OCI-LY1 (cell line): ENCODE measurements around the gene ZNF90.
A peak's percentile ranks its signal among the peaks of the same experiment; 100 is the strongest.

ENCODE experiments used
- H2AFZ ChIP-seq: fragments of 200-600 bp; sonication (generic), shearing (Covaris generic); 2 replicates; pipeline ENCODE4 v1.6.0; 2014; ENCODE audit warnings: antibody characterized with exemption, mild to moderate bottlenecking, low read length
- H3F3A ChIP-seq: fragments of 200-600 bp; sonication (generic), shearing (Covaris generic); 2 replicates; pipeline ENCODE4 v1.6.0; 2014; ENCODE audit warnings: mild to moderate bottlenecking, antibody characterized with exemption, low read length, moderate library complexity; ENCODE audit not compliant: insufficient read depth
- H3K27ac ChIP-seq: fragments of 200-600 bp; sonication (generic); 2 replicates; pipeline ENCODE4 v1.5.1; 2014; ENCODE audit warnings: low read length, mixed run types, mild to moderate bottlenecking, low read depth; ENCODE audit not compliant: poor library complexity, severe bottlenecking
- H3K27me3 ChIP-seq: fragments of 200-600 bp; sonication (generic); 2 replicates; pipeline ENCODE4 v1.6.0; 2014; ENCODE audit warnings: antibody characterized with exemption, mild to moderate bottlenecking, low read length, moderate library complexity; ENCODE audit not compliant: insufficient read depth
- H3K36me3 ChIP-seq: fragments of 200-600 bp; sonication (generic); 2 replicates; pipeline ENCODE4 v1.6.1; 2014; ENCODE audit warnings: mild to moderate bottlenecking, antibody characterized with exemption, low read length, moderate library complexity, mixed read lengths; ENCODE audit not compliant: insufficient read depth
- H3K4me1 ChIP-seq: fragments of 200-600 bp; sonication (generic); 2 replicates; pipeline ENCODE4 v1.5.1; 2014; ENCODE audit warnings: mild to moderate bottlenecking, low read length, moderate library complexity; ENCODE audit not compliant: insufficient read depth, severe bottlenecking
- H3K4me2 ChIP-seq: fragments of 200-600 bp; sonication (generic), shearing (Covaris generic); 2 replicates; pipeline ENCODE4 v1.6.1; 2014; ENCODE audit warnings: low read length
- H3K4me3 ChIP-seq: fragments of 200-600 bp; sonication (generic); 2 replicates; pipeline ENCODE4 v1.5.1; 2014; ENCODE audit warnings: low read length, low read depth, mild to moderate bottlenecking, mixed read lengths; ENCODE audit not compliant: poor library complexity, severe bottlenecking
- H3K79me2 ChIP-seq: fragments of 200-600 bp; shearing (Covaris generic); 2 replicates; pipeline ENCODE4 v1.6.1; 2016; ENCODE audit warnings: mixed run types, low read length, mixed read lengths; ENCODE audit not compliant: insufficient read depth
- H3K9ac ChIP-seq: fragments of 200-600 bp; sonication (generic), shearing (Covaris generic); 2 replicates; pipeline ENCODE4 v1.6.1; 2014; ENCODE audit warnings: mild to moderate bottlenecking, low read length, mixed read lengths
- H3K9me2 ChIP-seq: fragments of 200-600 bp; sonication (generic), shearing (Covaris generic); 2 replicates; pipeline ENCODE4 v1.6.1; 2014; ENCODE audit warnings: low read depth, mild to moderate bottlenecking, low read length, mixed read lengths
- H3K9me3 ChIP-seq: fragments of 200-600 bp; shearing (Covaris generic); 2 replicates; pipeline ENCODE4 v1.6.1; 2014; ENCODE audit warnings: low read length, mixed read lengths
- H4K20me1 ChIP-seq: fragments of 200-600 bp; sonication (generic), shearing (Covaris generic); 2 replicates; pipeline ENCODE4 v1.6.0; 2016; ENCODE audit warnings: mild to moderate bottlenecking, low read length; ENCODE audit not compliant: insufficient read depth
- EZH2 ChIP-seq: fragments of 200-600 bp; sonication (generic), shearing (Covaris generic); IDR thresholded peaks from 2 replicates; pipeline ENCODE4 v1.8.0; 2017; ENCODE audit warnings: borderline replicate concordance, mixed run types, mild to moderate bottlenecking, antibody characterized with exemption, low read length, moderate library complexity, mixed read lengths
- TF ChIP-seq, protein P1 (sequence below): fragments of 200-600 bp; sonication (generic), shearing (Covaris generic); IDR thresholded peaks from 2 replicates; pipeline ENCODE4 v1.5.1; 2017; ENCODE audit warnings: mild to moderate bottlenecking, antibody characterized with exemption, low read length, moderate library complexity, mixed read lengths

The ZNF90 gene

DNA sequence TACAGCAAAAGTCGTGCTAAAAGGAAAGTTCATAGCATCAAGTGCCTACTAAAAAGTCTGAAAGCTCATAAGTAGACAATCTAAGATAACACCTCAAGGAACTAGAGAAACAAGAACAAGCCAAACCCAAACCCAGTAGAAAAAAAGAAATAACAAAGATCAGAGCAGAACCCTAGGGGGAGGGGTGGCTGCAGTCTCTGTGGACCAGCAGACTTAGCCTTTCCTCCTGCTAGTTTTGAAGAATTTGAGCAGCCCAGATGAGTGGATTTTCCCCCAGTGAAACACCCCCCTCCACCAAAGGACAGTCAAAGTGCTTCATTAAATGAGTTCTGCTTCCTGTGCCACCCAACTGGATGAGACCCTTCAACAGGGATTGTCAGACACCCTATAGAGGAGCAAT, 86.7 kb downstream of the ZNF90 start:
- no peaks in the 10 kb centered on the region for H3K79me2 ChIP-seq
- no peaks in the 10 kb centered on the region for H3F3A ChIP-seq

DNA sequence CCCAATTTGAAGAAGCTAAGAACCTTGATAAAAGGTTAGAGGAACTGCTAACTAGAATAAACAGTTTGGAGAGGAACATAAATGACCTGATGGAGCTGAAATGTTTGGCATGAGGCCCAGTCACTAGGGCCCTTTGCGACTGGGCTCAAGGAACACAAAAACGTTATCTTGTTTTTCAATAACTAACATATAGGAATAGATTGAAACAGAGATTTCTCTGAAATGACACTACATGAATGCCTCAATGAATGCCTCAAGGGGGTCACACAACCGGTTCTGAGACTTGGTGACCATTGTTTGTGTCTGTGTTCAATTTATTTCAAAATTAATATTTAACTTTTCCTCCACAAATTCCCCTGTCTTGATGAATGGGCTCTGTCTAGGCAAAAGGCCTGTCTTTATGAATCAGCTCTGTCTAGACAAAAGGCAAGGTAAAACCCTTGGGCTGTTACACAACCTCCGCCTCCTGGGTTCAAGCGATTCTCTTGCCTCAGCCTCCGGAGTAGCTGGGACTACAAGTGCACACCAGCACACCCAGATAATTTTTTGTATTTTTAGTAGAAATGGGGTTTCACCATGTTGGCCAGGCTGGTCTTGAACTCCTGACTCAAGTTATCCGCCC, 88.3 kb downstream of the ZNF90 start:
- H3K27me3 ChIP-seq = no peaks in the 10 kb centered on the region
- no peaks in the 10 kb centered on the region for H3F3A ChIP-seq
- peaks cover 13% of the 10 kb centered on the region for H3K4me1 ChIP-seq
- no peak overlapping the region for H3K9ac ChIP-seq
- H3K9me2 ChIP-seq = no peaks in the 10 kb centered on the region
- no peak overlapping the region for H3K4me3 ChIP-seq
- peaks cover 15% of the 10 kb centered on the region for H3K36me3 ChIP-seq
- H3K79me2 ChIP-seq = no peaks in the 10 kb centered on the region
- H3K27ac ChIP-seq = no peak overlapping the region
- 0 out of 2 replicates have a peak, but pooled peaks cover 4% of the 10 kb centered on the region for H3K9me3 ChIP-seq
- H2AFZ ChIP-seq = no peak overlapping the region
- TF ChIP-seq, protein P1, sequence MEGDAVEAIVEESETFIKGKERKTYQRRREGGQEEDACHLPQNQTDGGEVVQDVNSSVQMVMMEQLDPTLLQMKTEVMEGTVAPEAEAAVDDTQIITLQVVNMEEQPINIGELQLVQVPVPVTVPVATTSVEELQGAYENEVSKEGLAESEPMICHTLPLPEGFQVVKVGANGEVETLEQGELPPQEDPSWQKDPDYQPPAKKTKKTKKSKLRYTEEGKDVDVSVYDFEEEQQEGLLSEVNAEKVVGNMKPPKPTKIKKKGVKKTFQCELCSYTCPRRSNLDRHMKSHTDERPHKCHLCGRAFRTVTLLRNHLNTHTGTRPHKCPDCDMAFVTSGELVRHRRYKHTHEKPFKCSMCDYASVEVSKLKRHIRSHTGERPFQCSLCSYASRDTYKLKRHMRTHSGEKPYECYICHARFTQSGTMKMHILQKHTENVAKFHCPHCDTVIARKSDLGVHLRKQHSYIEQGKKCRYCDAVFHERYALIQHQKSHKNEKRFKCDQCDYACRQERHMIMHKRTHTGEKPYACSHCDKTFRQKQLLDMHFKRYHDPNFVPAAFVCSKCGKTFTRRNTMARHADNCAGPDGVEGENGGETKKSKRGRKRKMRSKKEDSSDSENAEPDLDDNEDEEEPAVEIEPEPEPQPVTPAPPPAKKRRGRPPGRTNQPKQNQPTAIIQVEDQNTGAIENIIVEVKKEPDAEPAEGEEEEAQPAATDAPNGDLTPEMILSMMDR = no peak
- no peak for TF ChIP-seq EZH2
- no peak overlapping the region for H3K4me2 ChIP-seq
- no peaks in the 10 kb centered on the region for H4K20me1 ChIP-seq

More for the DNA sequence above, 86.7 kb downstream of the ZNF90 start:
- H3K9ac ChIP-seq = no peak overlapping the region
- no peak for TF ChIP-seq EZH2
- TF ChIP-seq, protein P1 = no peak
- H3K9me2 ChIP-seq = no peaks in the 10 kb centered on the region
- 0 out of 2 replicates have a peak, but pooled peaks cover 3% of the 10 kb centered on the region for H3K9me3 ChIP-seq
- no peak overlapping the region for H3K4me3 ChIP-seq
- peaks cover 5% of the 10 kb centered on the region; the same call in 1 of the 2 replicates for H3K36me3 ChIP-seq
- no peaks in the 10 kb centered on the region for H4K20me1 ChIP-seq
- H3K27me3 ChIP-seq = no peaks in the 10 kb centered on the region
- H3K27ac ChIP-seq = no peak overlapping the region
- no peak overlapping the region for H2AFZ ChIP-seq
- no peak overlapping the region for H3K4me2 ChIP-seq
- peaks cover 13% of the 10 kb centered on the region for H3K4me1 ChIP-seq

DNA sequence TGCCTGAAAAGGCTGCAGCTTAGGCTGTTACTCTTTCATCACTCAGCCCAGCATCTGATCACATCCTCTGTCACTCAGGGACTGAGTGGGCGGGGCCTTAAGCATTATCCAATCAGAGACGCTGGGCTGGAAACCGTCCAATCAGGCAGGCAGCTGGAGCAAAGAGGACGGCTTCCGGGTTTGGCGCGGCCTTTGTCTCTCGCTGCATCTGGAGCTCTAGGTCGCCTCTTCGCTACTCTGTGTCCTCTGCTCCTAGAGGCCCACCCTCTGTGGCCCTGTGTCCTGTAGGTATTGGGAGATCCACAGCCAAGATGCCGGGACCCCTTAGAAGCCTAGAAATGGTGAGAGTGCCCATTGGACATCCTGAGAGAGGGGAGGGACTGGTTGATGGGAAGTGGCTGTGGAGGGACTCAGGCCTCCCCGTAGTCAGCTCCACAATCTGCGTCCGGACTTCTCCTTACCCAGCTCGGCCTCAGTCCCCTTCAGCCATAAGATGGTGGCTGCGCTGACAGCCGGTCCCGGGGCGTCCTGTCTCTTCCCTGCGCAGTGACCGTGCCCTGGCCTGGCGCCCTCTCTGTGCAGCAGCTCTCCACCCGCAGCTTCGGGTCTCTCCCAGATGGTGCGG, 89.3 kb downstream of the ZNF90 start, which contains the start of gene ZNF486:
ZNF486 (plus strand) TSS at position 195 of the 625 bp plus-strand sequence; CDS start at position 312, 117 bp downstream.
- Histone ChIP-seq H4K20me1 (no peaks in the 10 kb centered on the region), H3F3A (no peaks in the 10 kb centered on the region), H3K9ac (peak within 1 kb of the TSS; percentile 67), H3K79me2 (no peaks in the 10 kb centered on the region), H3K27ac (peak within 1 kb of the TSS; percentile 25), H3K4me3 (peak within 1 kb of the TSS; percentile 76), H2AFZ (no peak within 1 kb of the TSS), H3K4me2 (peak within 1 kb of the TSS; percentile 78), H3K9me2 (no peaks in the 10 kb centered on the region), H3K9me3 (0 out of 2 replicates have a peak, but pooled peaks cover 4% of the 10 kb centered on the region), H3K36me3 (peaks cover 15% of the 10 kb centered on the region), H3K4me1 (peaks cover 8% of the 10 kb centered on the region), H3K27me3 (no peaks in the 10 kb centered on the region)
- no peak for TF ChIP-seq EZH2
- TF ChIP-seq, protein P1 = no peak
